Fibroblast of lung (primary cell): ENCODE measurements around the gene CLDN14.

Source experiments
- EZH2 ChIP-seq: IDR thresholded peaks from 2 replicates; pipeline ENCODE4 v1.5.1; 2012; ENCODE audit warnings: low read length, control low read depth, mild to moderate bottlenecking; ENCODE audit errors: missing control alignments
- TF ChIP-seq, protein P1 (sequence below), 2 donors: IDR thresholded peaks in 1 of 2; conservative IDR thresholded peaks in 1 of 2; 1 replicate in 1 of 2; 2 replicates in 1 of 2; pipeline ENCODE4 v1.5.1; 2011 to 2012; ENCODE audit warnings: low read length in 2 of 2, control low read depth in 1 of 2, inconsistent platforms in 1 of 2, low read depth in 1 of 2, mild to moderate bottlenecking in 1 of 2

DNA sequence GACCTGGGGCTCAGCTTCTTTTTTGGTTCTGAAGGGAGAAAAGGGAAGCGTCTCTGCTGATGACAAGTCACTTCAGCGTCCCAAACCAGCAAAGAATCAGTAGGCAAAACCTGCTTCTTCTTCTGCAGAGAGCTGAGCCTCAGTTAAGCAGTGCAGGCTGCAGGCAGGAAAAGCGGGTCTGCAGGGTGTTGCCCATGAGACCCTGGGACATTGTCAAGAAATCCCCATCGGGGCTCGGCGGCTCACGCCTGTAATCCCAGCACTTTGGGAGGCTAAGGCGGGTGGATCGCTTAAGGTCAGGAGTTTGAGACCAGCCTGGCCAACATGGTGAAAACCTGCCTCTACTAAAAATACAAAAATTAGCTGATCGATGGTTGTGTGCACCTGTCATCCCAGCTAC is 16.7 kb downstream of the CLDN14 start:
- TF ChIP-seq, protein P1, sequence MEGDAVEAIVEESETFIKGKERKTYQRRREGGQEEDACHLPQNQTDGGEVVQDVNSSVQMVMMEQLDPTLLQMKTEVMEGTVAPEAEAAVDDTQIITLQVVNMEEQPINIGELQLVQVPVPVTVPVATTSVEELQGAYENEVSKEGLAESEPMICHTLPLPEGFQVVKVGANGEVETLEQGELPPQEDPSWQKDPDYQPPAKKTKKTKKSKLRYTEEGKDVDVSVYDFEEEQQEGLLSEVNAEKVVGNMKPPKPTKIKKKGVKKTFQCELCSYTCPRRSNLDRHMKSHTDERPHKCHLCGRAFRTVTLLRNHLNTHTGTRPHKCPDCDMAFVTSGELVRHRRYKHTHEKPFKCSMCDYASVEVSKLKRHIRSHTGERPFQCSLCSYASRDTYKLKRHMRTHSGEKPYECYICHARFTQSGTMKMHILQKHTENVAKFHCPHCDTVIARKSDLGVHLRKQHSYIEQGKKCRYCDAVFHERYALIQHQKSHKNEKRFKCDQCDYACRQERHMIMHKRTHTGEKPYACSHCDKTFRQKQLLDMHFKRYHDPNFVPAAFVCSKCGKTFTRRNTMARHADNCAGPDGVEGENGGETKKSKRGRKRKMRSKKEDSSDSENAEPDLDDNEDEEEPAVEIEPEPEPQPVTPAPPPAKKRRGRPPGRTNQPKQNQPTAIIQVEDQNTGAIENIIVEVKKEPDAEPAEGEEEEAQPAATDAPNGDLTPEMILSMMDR (conservative IDR thresholded peaks at IDR 0.05 in 1 of 2, IDR thresholded peaks at IDR 0.05 in 1 of 2; ENCODE audit: low read depth in 1 of 2, low read length in 2 of 2): no peak
- no peak for TF ChIP-seq EZH2
